Forelimb muscle (tissue), 1 donor: ENCODE results near the gene MROH2A. TPM values are rescaled to one million over a fixed set of nuclear protein-coding genes. Genes with fewer than 3 reads are reported as not detected.

Source experiments
- DNase-seq: peaks from one replicate; pipeline ENCODE4 v3.0.0-alpha.2; 2013; ENCODE audit warnings: low read depth
- polyA plus RNA-seq: library from polyadenylated mRNA; unstranded; fragments of 120-200 nt; gene quantifications from one replicate; pipeline ENCODE4 v1.2.1, GENCODE V29; 2013; ENCODE audit not compliant: insufficient read length

MROH2A gene
- polyA plus RNA-seq, 1 donor = not detected

GRCh38 chr2:233833345-233833744 is 55.2 kb downstream of the MROH2A start:
- DNase-seq = no peak

- no peak for DNase-seq
Observed at GRCh38 chr2:233835230-233836186, 57.4 kb downstream of the MROH2A start.

- DNase-seq = no peak
Observed at GRCh38 chr2:233836359-233836758, 58.2 kb downstream of the MROH2A start.

GRCh38 chr2:233837694-233838229 is 59.6 kb downstream of the MROH2A start:
- DNase-seq = no peak

- no peak for DNase-seq
Observed at GRCh38 chr2:233838251-233838650, 60.1 kb downstream of the MROH2A start.

GRCh38 chr2:233838726-233839446 is 60.8 kb downstream of the MROH2A start:
- no peak for DNase-seq

GRCh38 chr2:233839447-233839820 is 61.3 kb downstream of the MROH2A start:
- no peak for DNase-seq

GRCh38 chr2:233840520-233840919 is 62.4 kb downstream of the MROH2A start:
- no peak for DNase-seq

GRCh38 chr2:233841183-233841582 is 63.1 kb downstream of the MROH2A start:
- no peak for DNase-seq

GRCh38 chr2:233844064-233844807 is 66.1 kb downstream of the MROH2A start:
- no peak for DNase-seq

GRCh38 chr2:233844836-233845235 is 66.7 kb downstream of the MROH2A start:
- DNase-seq = no peak

- DNase-seq = no peak
Observed at GRCh38 chr2:233845301-233846060, 67.4 kb downstream of the MROH2A start.

GRCh38 chr2:233846387-233847247 is 68.5 kb downstream of the MROH2A start:
- DNase-seq = no peak

GRCh38 chr2:233847248-233847898 is 69.2 kb downstream of the MROH2A start:
- no peak for DNase-seq

GRCh38 chr2:233848276-233848675 is 70.1 kb downstream of the MROH2A start:
- DNase-seq = no peak

- DNase-seq = no peak
Observed at GRCh38 chr2:233849607-233850271, 71.6 kb downstream of the MROH2A start.

- no peak for DNase-seq
Observed at GRCh38 chr2:233850745-233851144, 72.6 kb downstream of the MROH2A start.

GRCh38 chr2:233851169-233851568 is 73.0 kb downstream of the MROH2A start:
- DNase-seq = no peak

GRCh38 chr2:233852056-233852455 is 73.9 kb downstream of the MROH2A start:
- DNase-seq = no peak
